Measurements from ENCODE around the gene CARD14.
"Not testable (repeated sequence)": the region's sequence is repeated elsewhere in the genome, so short reads cannot be mapped to it uniquely, and the experiment has no call there.

CARD14 gene

DNA sequence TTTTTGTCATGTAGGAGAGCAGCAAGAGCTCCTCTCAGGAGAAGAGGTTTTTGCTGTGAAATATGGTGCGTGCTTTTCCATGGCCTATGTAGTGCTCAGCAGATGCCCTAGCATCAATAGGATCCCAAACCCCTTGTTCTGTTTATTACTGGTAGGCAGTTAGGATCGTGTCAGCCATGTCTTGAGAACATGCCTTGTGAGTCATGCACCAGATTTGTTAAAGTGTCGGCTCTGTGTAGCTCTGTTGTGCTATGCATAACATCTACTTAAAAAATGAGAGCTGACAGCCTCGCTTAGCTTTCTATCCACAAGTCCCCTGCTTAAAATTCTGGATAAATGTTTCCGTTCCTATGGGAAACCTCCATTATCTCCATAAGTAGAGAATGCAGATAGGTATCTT is 18.5 kb upstream of the CARD14 start:
- DNase-seq = no peak

DNA sequence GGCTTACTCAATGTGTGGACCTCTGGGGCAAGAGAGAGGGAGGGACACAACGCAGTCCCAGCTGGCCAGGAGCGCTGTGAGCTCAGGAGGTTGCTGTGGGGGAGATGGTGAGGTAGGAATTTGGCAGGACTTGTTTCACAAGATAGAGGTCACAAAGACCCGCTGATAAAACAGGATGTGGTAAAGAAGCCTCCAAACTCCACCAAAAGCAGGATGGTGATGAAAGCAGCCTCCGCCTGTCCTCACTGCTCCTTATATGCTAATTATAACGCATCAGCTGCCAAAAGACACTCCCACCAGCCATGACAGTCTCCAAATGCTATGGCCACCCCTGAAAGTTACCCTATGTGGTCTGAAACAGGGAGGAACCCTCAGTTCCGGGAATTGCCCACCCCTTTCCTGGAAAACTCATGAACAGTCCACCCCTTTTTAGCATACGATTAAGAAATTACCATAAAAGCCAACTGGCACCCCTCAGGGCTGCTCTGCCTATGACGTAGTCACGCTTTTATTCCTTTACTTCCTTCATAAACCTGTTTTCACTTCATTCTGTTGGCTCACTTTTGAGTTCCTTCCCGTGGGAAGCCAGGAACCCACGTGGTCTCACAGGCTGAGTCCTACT is 17.6 kb upstream of the CARD14 start:
- no peak for DNase-seq

- DNase-seq = no peak
Measured at GRCh38 chr17:80153004-80153403, 16.8 kb upstream of the CARD14 start.

DNA sequence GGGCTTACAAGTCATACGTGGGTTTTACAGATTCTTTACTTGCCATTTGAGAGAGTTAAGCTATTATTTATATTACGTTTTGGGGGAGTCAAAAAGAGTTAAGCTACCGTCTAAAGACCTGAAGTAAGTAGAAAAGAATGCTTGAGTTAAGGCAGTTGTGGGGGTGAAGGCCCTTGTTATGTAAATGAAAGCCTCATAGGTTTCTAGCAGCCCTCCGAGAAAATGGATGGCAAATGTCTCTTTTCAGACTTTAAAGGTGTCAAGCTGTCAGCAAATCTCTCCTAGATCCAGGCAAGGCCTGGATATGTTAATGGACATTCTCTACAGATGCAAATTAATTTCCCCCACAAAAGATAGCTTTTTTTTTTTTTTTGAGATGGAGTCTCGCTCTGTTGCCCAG is 15.7 kb upstream of the CARD14 start:
- DNase-seq = no peak

- not testable (repeated sequence) for DNase-seq
Measured at GRCh38 chr17:80155600-80155999, 14.2 kb upstream of the CARD14 start.

GRCh38 chr17:80158846-80159245 is 11.0 kb upstream of the CARD14 start:
- DNase-seq = no peak

DNA sequence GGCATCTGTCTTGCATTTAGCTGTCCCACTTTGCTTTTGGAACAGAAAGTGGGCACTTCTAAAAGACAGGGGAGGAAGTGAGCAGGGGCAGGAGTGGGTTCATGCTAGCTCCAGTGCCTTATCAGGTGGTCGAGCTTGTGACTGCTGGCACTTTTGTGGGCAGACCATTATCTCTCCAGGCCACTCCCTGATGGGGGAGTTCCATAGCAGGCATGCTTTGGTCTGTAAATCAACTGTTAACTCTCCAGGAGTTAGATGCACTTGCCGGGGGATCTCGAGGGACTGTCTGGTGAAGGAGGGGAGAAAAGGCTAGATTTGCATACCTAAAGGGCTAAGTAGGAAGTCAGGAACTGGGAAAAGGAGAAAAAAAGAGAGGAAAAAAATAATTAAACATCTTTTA is 9.3 kb upstream of the CARD14 start:
- DNase-seq = no peak

DNA sequence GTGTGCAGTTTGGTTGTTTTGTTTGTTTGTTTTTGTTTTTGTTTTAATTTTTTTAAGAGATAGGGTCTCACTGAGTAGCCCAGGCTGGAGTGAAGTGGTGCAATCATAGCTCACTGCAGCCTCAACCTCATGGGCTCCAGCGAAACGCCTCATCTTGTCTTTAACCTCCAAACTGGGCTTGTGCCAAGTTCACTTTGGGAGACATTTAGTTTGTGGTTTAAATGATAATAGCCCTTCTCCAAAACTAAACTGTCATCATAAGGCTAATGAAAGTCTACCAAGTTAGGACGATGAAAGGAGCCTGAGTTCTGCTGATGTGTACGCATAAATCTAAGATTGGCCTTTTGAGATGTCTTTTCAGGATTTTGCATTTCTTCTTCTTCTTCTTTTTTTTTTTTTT is 6.5 kb upstream of the CARD14 start:
- no peak for DNase-seq

DNA sequence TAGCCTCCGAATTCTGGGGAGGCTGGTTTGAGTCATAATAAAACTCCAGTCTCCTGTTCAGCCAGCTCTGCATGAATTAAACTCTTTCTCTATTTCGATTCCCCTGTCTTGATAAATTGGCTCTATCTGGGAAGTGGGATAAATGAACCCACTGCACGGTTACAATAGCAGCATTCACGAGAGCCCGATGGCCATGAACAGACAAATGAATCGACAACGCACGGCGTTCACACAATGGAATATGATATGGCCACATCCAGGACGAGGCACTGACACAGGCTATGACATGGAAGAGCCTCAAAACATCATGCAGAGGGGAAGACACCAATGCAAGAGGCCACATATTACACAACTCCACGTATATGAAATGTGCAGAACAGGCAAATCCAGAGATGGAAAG is 5.6 kb upstream of the CARD14 start:
- DNase-seq = no peak

DNA sequence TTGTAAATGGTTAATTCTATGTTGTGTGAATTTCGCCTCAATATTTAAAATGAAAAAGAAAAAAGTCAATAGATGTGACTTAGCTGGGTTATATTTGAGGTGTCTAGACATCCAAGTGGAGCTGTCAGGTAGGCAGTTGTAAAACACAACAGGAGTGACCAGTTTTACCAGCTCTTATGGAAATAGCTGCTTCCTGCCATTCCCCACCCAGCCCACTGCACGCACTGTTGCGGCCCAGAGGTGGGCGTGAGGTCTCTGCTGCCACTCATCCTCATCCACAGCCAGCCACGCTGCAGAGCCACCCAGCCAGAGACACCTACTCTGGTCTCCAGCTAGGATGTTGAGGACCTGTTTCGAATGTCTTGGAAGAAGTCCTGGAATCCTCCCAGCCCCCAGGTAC is 3.4 kb upstream of the CARD14 start:
- no peak for DNase-seq

- DNase-seq = no peak
Measured at GRCh38 chr17:80168371-80168770, 1.5 kb upstream of the CARD14 start.

DNA sequence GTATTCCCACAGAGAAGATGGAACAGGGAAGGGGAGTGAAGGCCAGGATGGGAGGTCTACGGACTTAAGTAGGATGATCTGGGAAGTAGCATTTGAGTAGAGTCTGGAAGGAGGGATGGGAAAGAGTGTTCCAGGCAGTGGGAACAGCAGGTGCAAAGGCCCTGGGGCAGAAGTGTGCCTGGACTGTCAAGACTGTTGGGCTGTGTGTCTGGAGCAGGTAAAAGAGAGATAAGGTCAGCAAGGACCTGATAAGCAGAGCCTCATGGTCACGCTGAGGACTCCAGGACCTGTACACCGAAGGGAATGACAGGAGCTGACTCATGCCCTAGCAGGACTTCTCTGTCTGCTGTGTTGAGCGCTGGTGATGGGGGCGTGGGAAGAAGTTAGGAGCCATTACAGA is 723 bp upstream of the CARD14 start:
- DNase-seq = no peak

DNA sequence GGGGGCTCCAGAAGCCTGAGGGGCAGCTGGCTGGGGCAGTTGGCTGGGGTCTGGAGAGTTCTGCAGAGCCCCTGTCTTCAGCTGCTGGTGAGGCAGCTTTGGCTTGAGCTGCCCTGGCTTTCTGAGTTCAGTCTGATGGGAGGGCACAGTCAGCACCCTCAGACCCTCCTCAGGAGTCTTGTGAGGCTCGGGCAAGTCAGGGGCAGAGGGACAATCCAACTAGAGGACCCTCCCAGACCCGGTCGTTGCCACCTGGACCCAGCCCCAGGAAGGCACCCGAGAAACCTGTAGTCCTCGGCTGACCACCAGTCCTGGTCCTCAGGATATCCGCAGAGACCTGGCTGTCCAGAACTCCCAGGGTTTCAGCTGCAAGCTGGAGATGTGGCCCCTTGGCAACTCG is 1.9 kb downstream of the CARD14 start:
- no peak for DNase-seq

GRCh38 chr17:80173126-80173525 is 3.3 kb downstream of the CARD14 start:
- no peak for DNase-seq

- DNase-seq = no peak
Measured at GRCh38 chr17:80173916-80174315, 4.1 kb downstream of the CARD14 start.

GRCh38 chr17:80176757-80177156 is 6.9 kb downstream of the CARD14 start:
- DNase-seq = no peak

GRCh38 chr17:80177986-80178595 is 8.3 kb downstream of the CARD14 start:
- no peak for DNase-seq

GRCh38 chr17:80180192-80180591 is 10.4 kb downstream of the CARD14 start:
- DNase-seq = no peak

- DNase-seq = no peak
Measured at GRCh38 chr17:80181431-80181830, 11.6 kb downstream of the CARD14 start.

- DNase-seq = no peak
Measured at GRCh38 chr17:80182118-80182844, 12.5 kb downstream of the CARD14 start.

GRCh38 chr17:80182845-80183223 is 13.0 kb downstream of the CARD14 start:
- no peak for DNase-seq

- DNase-seq = no peak
Measured at GRCh38 chr17:80183581-80184422, 14.0 kb downstream of the CARD14 start.

DNA sequence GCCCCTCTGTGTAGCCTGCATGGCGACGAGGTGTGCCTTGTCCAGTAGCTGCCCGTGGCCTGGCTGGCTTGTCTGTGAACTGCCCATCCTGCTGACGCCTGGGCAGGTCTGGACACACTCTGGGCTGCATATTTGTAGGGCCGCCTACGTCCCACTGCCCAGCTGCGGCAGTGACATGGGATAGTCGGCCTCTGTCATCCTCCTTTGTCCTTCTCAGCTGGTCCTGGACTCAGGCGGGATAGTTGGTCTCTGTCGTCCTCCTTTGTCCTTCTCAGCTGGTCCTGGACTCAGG is 14.5 kb downstream of the CARD14 start:
- DNase-seq = no peak

- DNase-seq = no peak
Measured at GRCh38 chr17:80185968-80186367, 16.1 kb downstream of the CARD14 start.

All from CD4-positive, alpha-beta T cell treated with Interleukin-21 for 1 hour (primary cell).